ENCODE results near the gene CA12. TPM values are rescaled to one million over a fixed set of nuclear protein-coding genes. Genes with fewer than 3 reads are reported as not detected.

The CA12 gene
- total and polyA plus RNA-seq, 9 of the 15 experiments (the other 6 are each of a cell fraction or from before 2014, with no cell fraction given) = 0.01 to 0.78 (median 0.15) TPM; not detected in 1

DNA sequence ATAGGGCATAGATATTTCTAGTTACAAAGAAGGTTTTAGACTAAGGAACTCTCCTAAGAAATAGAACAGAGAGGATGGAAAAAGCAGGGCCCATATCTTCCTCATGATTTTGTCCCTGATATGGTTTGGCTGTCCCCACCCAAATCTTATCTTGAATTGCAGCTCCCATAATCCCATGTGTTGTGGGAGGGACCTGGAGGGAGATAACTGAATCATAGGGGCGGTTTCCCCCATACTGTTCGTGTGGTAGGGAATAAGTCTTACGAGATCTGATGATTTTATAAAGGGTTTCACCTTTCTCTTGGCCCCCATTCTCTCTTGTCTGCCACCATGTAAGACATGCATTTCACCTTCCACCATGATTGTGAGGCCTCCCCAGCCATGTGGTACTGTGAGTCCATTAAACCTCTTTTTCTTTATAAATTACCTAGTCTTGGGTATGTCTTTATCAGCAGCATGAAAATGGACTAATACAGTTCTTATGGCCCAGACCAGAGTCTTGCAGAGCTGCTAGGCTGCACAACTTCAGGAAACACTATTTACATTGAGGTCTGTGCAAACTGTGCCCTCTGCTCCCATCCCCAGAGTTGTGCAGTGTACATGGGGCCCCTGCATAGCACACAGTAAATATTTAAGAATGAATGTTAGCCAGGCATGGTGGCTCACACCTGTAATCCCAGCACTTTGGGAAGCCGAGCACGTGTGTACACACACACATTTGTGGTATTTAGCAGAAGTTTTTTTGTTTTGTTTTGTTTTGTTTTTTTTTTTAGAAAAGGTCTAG lies 20.3 kb upstream of the CA12 start:
- ChIA-PET CTCF (ENCODE audit: low intra/inter-chr PET ratio) (interaction anchor here (1.2 to 3.7 kb wide), 2 partner anchors 113 to 125 kb away, joined by 3 to 35 read pairs; partner anchors contain the start of gene APH1B), POLR2A (interaction anchor here (0.8 to 1.1 kb wide), 4 partner anchors 12 to 111 kb away, joined by 3 to 4 read pairs (median 3); no protein-coding TSS in a partner anchor)
- no peak overlapping the region for H3K27ac ChIP-seq (ENCODE audit: extremely low read depth, low read depth, low read length)
- no peaks in the 10 kb centered on the region for H3K79me2 ChIP-seq (ENCODE audit: control insufficient read depth, insufficient read depth, low read length)
- no peak overlapping the region for H3K4me3 ChIP-seq
- H3K27me3 ChIP-seq (ENCODE audit: control insufficient read depth in 2 of 2, insufficient read depth in 2 of 2, low read length in 2 of 2) = no peaks in the 10 kb centered on the region
- no peak overlapping the region for H3K4me2 ChIP-seq (ENCODE audit: insufficient read depth, low read length)
- DNase-seq (ENCODE audit: extremely low read depth in 1 of 4, low spot score in 3 of 4) (peak in 1 of 4 experiments; percentile 38), ATAC-seq (no peak), FAIRE-seq (no peak)
- no peaks in the 10 kb centered on the region; the same call in 1 of the 2 replicates for H3K9me3 ChIP-seq (replicated peaks; ENCODE audit: control insufficient read depth, insufficient read depth, low read depth, low read length)
- 0 out of 2 replicates have a peak overlapping the region, but pooled peaks have one; percentile 12 for H2AFZ ChIP-seq (ENCODE audit: low read depth, low read length)
- in situ Hi-C loops (cut with MboI) (loop anchor here (5.0 to 25.0 kb wide), 2 partner anchors 110 to 565 kb away; no protein-coding TSS in a partner anchor), intact Hi-C loops (cut with micrococcal nuclease) (loop anchor here (1.0 to 10.0 kb wide), 2 partner anchors 113 to 237 kb away; no protein-coding TSS in a partner anchor)
- no peaks in the 10 kb centered on the region for H3K36me3 ChIP-seq (ENCODE audit: control insufficient read depth, insufficient read depth, low read length)
- no peaks in the 10 kb centered on the region for H3K9me1 ChIP-seq (ENCODE audit: control insufficient read depth, insufficient read depth, low read length)
- no peak overlapping the region for H3K9ac ChIP-seq (ENCODE audit: insufficient read depth in 1 of 2, low read depth in 2 of 2, low read length in 2 of 2)
- H3K4me1 ChIP-seq (replicated peaks in 1 of 2; ENCODE audit: control insufficient read depth in 2 of 2, insufficient read depth in 2 of 2, low read length in 2 of 2) = peaks cover 4 to 16% of the 10 kb centered on the region in 2 experiments; a peak in 4 of 5 replicates
- WGBS (ENCODE audit: insufficient coverage, low coverage, missing lambda C conversion rate) = 57% methylated on average over 5 of the region's 5 CpGs
- H4K20me1 ChIP-seq (replicated peaks; ENCODE audit: control insufficient read depth, insufficient read depth, low read length) = no peaks in the 10 kb centered on the region
- BruUV-seq (replicated peaks) = no TSS peak
- TF ChIP-seq CBFA2T3 (IDR thresholded peaks at IDR 0.05) (peak; percentile 31; the same call in 1 of the 2 replicates), ARID1B (IDR thresholded peaks at IDR 0.05) (peak; percentile 11; the same call in 1 of the 2 replicates), TCF7L2 (IDR thresholded peaks at IDR 0.05; ENCODE audit: low read depth, low read length) (no peak), PYGO2 (tag; IDR thresholded peaks at IDR 0.05) (no peak), ZNF143 (CRISPR knock-in tag; IDR thresholded peaks at IDR 0.05) (peak; percentile 35; the same call in 1 of the 2 replicates), AFF1 (IDR thresholded peaks at IDR 0.05; ENCODE audit: low read depth in 1 of 2, partially characterized antibody in 2 of 2) (peak in 1 of 2 experiments; percentile 58), CBX3 (IDR thresholded peaks at IDR 0.05; ENCODE audit: borderline replicate concordance in 1 of 2, low read length in 2 of 2) (peak in 1 of 2 experiments; percentile 17; a peak in 1 of 3 replicates), ZNF76 (CRISPR knock-in tag; IDR thresholded peaks at IDR 0.05; ENCODE audit: borderline replicate concordance) (no peak), EGR1 (conservative IDR thresholded peaks at IDR 0.05) (no peak), CC2D1A (IDR thresholded peaks at IDR 0.05) (peak; percentile 90), TRIM24 (IDR thresholded peaks at IDR 0.05) (0 out of 4 replicates have a peak, but pooled peaks of 1 of the 2 experiments have one; percentile 14)
- TF ChIP-seq, protein P1, sequence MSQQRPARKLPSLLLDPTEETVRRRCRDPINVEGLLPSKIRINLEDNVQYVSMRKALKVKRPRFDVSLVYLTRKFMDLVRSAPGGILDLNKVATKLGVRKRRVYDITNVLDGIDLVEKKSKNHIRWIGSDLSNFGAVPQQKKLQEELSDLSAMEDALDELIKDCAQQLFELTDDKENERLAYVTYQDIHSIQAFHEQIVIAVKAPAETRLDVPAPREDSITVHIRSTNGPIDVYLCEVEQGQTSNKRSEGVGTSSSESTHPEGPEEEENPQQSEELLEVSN (IDR thresholded peaks at IDR 0.05; ENCODE audit: borderline replicate concordance in 1 of 2, extremely low read depth in 1 of 2, insufficient read depth in 1 of 2, insufficient read length in 1 of 2, low read depth in 1 of 2, low read length in 1 of 2, poor library complexity in 1 of 2, severe bottlenecking in 1 of 2) = no peak
- TF ChIP-seq, protein P2, sequence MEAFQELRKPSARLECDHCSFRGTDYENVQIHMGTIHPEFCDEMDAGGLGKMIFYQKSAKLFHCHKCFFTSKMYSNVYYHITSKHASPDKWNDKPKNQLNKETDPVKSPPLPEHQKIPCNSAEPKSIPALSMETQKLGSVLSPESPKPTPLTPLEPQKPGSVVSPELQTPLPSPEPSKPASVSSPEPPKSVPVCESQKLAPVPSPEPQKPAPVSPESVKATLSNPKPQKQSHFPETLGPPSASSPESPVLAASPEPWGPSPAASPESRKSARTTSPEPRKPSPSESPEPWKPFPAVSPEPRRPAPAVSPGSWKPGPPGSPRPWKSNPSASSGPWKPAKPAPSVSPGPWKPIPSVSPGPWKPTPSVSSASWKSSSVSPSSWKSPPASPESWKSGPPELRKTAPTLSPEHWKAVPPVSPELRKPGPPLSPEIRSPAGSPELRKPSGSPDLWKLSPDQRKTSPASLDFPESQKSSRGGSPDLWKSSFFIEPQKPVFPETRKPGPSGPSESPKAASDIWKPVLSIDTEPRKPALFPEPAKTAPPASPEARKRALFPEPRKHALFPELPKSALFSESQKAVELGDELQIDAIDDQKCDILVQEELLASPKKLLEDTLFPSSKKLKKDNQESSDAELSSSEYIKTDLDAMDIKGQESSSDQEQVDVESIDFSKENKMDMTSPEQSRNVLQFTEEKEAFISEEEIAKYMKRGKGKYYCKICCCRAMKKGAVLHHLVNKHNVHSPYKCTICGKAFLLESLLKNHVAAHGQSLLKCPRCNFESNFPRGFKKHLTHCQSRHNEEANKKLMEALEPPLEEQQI (IDR thresholded peaks at IDR 0.05) = peak; percentile 95
